ENCODE data around the gene CD70. TPM values are rescaled to one million over a fixed set of nuclear protein-coding genes. Genes with fewer than 3 reads are reported as not detected.

The CD70 gene
- total and polyA plus RNA-seq, 12 donors = 0.49 TPM; not detected in 11

DNA sequence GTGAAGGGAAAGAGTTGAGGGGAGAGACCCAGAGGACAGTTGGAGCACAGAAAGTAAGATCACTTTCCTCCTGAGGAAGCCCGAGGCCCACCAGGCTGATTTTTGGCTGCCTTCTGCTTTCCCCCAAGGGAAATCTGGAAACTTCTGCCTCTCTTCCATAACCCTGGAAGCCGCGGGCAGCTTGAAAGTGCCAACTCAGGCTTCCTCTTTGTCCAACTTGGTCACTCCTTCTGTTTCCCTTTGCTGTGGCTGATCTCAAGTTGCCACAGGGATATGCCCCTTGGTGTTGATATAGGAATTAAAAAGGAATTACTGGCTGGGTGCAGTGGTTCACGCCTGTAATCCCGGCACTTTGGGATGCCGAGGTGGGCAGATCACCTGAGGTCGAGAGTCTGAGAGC lies 5.7 kb upstream of the CD70 start:
- no peaks in the 10 kb centered on the region for H3K9me3 ChIP-seq
- no peak for ATAC-seq
- H3K36me3 ChIP-seq = no peaks in the 10 kb centered on the region
- peaks cover 3 to 50% (median 42%) of the 10 kb centered on the region in 7 donors for H3K27me3 ChIP-seq
- no peak for DNase-seq
- WGBS, 2 donors = 82 to 94% methylated on average over 7 of the region's 7 CpGs
- intact Hi-C loops (cut with DNase I) = no loop called here
- H3K27ac ChIP-seq = no peak overlapping the region
- no peaks in the 10 kb centered on the region for H3K4me1 ChIP-seq
- H3K4me3 ChIP-seq = no peak overlapping the region
- TF ChIP-seq, protein P1, sequence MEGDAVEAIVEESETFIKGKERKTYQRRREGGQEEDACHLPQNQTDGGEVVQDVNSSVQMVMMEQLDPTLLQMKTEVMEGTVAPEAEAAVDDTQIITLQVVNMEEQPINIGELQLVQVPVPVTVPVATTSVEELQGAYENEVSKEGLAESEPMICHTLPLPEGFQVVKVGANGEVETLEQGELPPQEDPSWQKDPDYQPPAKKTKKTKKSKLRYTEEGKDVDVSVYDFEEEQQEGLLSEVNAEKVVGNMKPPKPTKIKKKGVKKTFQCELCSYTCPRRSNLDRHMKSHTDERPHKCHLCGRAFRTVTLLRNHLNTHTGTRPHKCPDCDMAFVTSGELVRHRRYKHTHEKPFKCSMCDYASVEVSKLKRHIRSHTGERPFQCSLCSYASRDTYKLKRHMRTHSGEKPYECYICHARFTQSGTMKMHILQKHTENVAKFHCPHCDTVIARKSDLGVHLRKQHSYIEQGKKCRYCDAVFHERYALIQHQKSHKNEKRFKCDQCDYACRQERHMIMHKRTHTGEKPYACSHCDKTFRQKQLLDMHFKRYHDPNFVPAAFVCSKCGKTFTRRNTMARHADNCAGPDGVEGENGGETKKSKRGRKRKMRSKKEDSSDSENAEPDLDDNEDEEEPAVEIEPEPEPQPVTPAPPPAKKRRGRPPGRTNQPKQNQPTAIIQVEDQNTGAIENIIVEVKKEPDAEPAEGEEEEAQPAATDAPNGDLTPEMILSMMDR (IDR thresholded peaks at IDR 0.05) = no peak

DNA sequence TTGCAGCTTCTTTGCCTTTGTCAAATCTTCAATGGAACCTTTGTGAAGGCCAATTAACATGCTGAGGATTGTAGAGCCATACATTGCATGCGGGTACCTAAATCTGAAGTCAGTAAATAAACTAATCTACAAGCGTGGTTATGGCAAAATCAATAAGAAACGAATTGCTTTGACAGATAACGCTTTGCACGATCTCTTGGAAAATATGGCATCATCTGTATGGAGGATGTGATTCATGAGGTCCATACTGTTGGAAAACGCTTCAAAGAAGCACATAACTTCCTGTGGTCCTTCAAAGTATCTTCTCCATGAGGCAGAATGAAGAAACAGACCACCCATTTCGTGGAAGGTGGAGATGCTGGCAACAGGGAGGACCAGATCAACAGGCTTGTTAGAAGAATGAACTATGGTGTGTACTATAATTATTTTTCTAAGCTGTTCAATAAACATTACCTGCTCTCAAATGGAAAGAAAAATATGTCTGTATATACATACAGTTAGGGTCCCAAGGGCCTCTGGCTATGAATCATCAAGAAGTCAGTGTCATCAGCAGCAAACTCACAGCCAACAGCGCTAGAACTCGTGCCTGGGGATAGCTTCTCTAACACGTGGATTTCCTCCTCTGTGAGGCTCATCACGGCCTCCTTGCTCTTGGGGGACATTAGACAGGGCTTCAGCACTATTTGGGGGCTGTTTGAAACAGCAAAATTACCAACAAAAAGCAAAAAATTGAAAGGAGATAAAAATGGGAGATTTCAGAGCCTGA lies 2.9 kb upstream of the CD70 start:
- Histone ChIP-seq H3K27me3 (peaks cover 17 to 77% (median 70%) of the 10 kb centered on the region in 7 donors), H3K27ac (no peak overlapping the region), H3K4me1 (peaks cover 0 to 24% (median 12%) of the 10 kb centered on the region in 9 donors), H3K36me3 (no peaks in the 10 kb centered on the region), H3K4me3 (no peak overlapping the region), H3K9me3 (no peaks in the 10 kb centered on the region)
- WGBS, 2 donors = 56 to 58% methylated on average over 11 of the region's 11 CpGs
- no peak for ATAC-seq
- intact Hi-C loops (cut with DNase I) = no loop called here
- TF ChIP-seq, protein P1 (IDR thresholded peaks at IDR 0.05) = no peak
- DNase-seq = no peak

DNA sequence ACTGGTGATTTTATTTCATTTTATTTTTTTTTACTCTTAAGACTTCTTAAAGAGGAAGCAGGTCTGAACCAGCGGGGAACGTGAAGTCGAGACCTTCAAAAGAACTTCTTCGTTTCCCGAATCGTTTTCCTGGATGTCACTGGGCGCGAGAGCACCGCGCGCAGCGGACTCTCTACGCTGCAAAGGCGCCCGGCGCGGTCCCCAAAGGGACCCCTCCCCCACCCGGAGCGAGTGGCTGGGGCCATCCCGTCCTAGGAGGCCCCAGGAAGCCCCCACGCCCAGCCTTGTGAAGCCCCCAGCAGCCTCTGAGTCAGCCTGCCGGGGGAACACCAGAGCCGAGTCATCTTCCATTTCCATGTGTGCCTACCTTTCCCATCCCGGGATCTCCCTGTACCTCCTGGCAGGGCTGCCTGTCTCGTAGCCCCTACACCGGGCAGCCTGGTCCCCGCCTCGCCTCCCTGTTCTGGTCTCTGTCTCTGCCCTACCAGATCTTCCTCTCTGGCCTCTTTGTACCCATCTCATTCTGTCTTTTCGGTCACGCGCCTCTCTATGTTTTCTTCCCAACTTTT lies 608 bp downstream of the CD70 start:
- no peak for ATAC-seq
- H3K9me3 ChIP-seq = no peaks in the 10 kb centered on the region
- WGBS, 2 donors = 1% methylated on average over 31 of the region's 31 CpGs
- peaks cover 0 to 45% (median 19%) of the 10 kb centered on the region in 9 donors for H3K4me1 ChIP-seq
- H3K4me3 ChIP-seq = peak overlapping the region in 3 of 10 donors; percentile 3 to 35 (median 8)
- intact Hi-C loops (cut with DNase I) = no loop called here
- TF ChIP-seq, protein P1 (IDR thresholded peaks at IDR 0.05) = no peak
- DNase-seq = no peak
- no peaks in the 10 kb centered on the region for H3K36me3 ChIP-seq
- H3K27ac ChIP-seq = no peak overlapping the region
- H3K27me3 ChIP-seq = peaks cover 22 to 98% (median 94%) of the 10 kb centered on the region in 7 donors

- intact Hi-C loops (cut with DNase I) = no loop called here
- ATAC-seq (no peak), DNase-seq (no peak)
- TF ChIP-seq, protein P1 (IDR thresholded peaks at IDR 0.05) = no peak
- H3K27me3 ChIP-seq = peaks cover 22 to 100% (median 98%) of the 10 kb centered on the region in 7 donors
- H3K9me3 ChIP-seq = no peaks in the 10 kb centered on the region
- H3K27ac ChIP-seq = no peak overlapping the region
- no peaks in the 10 kb centered on the region for H3K36me3 ChIP-seq
- peaks cover 0 to 45% (median 19%) of the 10 kb centered on the region in 9 donors for H3K4me1 ChIP-seq
- WGBS, 2 donors = 1 to 4% methylated on average over 16 of the region's 16 CpGs
- H3K4me3 ChIP-seq = peak overlapping the region in 1 of 10 donors; percentile 35
These were observed 1.2 kb downstream of the CD70 start for GRCh38 chr19:6589711-6590257.

Data from heart right ventricle (tissue), 16 donors.